BE2C (cell line): ENCODE data around the gene PSD4.

Experiments used
- DNase-seq: peaks from one replicate; pipeline ENCODE4 v3.0.0-alpha.2; 2020
- H3K27me3 ChIP-seq: fragments of 250-450 bp; sonication (Bioruptor Pico); 2 replicates; pipeline ENCODE4 v1.5.1; 2020; ENCODE audit warnings: mild to moderate bottlenecking
- H3K36me3 ChIP-seq: fragments of 250-450 bp; sonication (Bioruptor Pico); 2 replicates; pipeline ENCODE4 v1.5.1; 2020; ENCODE audit warnings: mild to moderate bottlenecking
- H3K4me1 ChIP-seq: fragments of 250-450 bp; sonication (Bioruptor Pico); 2 replicates; pipeline ENCODE4 v1.5.1; 2020
- H3K4me3 ChIP-seq: 2 replicates; pipeline ENCODE4 v1.5.1; 2011; ENCODE audit warnings: low read depth, low read length
- H3K9me3 ChIP-seq: fragments of 250-450 bp; sonication (Bioruptor Pico); 2 replicates; pipeline ENCODE4 v1.5.1; 2020
- CTCF ChIP-seq: IDR thresholded peaks from 2 replicates; pipeline ENCODE4 v1.5.1; 2012; ENCODE audit warnings: mild to moderate bottlenecking, low read depth, low read length

Gene PSD4

GRCh38 chr2:113178069-113178746 lies 4.4 kb downstream of the PSD4 start:
- Histone ChIP-seq H3K4me1 (no peaks in the 10 kb centered on the region), H3K9me3 (no peaks in the 10 kb centered on the region), H3K4me3 (no peak overlapping the region), H3K27me3 (no peaks in the 10 kb centered on the region), H3K36me3 (no peaks in the 10 kb centered on the region)
- no peak for DNase-seq
- TF ChIP-seq CTCF = no peak

GRCh38 chr2:113178891-113179290 lies 5.1 kb downstream of the PSD4 start:
- Histone ChIP-seq H3K4me3 (no peak overlapping the region), H3K36me3 (no peaks in the 10 kb centered on the region)

GRCh38 chr2:113179446-113180045 lies 5.8 kb downstream of the PSD4 start:
- H3K36me3 ChIP-seq = no peaks in the 10 kb centered on the region
- no peak for TF ChIP-seq CTCF
- H3K4me3 ChIP-seq = no peak overlapping the region

More at GRCh38 chr2:113178891-113179290, 5.1 kb downstream of the PSD4 start:
- no peaks in the 10 kb centered on the region for H3K4me1 ChIP-seq
- H3K27me3 ChIP-seq = no peaks in the 10 kb centered on the region
- H3K9me3 ChIP-seq = no peaks in the 10 kb centered on the region
- DNase-seq = no peak
- TF ChIP-seq CTCF = no peak

GRCh38 chr2:113180131-113180946 lies 6.6 kb downstream of the PSD4 start:
- no peaks in the 10 kb centered on the region for H3K36me3 ChIP-seq
- H3K4me3 ChIP-seq = no peak overlapping the region
- TF ChIP-seq CTCF = no peak
- H3K27me3 ChIP-seq = no peaks in the 10 kb centered on the region
- no peaks in the 10 kb centered on the region for H3K4me1 ChIP-seq
- no peak for DNase-seq
- no peaks in the 10 kb centered on the region for H3K9me3 ChIP-seq

More at GRCh38 chr2:113179446-113180045, 5.8 kb downstream of the PSD4 start:
- H3K4me1 ChIP-seq = no peaks in the 10 kb centered on the region
- no peaks in the 10 kb centered on the region for H3K27me3 ChIP-seq
- DNase-seq = no peak
- no peaks in the 10 kb centered on the region for H3K9me3 ChIP-seq

- Histone ChIP-seq H3K4me3 (no peak overlapping the region), H3K27me3 (no peaks in the 10 kb centered on the region), H3K9me3 (no peaks in the 10 kb centered on the region), H3K36me3 (no peaks in the 10 kb centered on the region), H3K4me1 (no peaks in the 10 kb centered on the region)
- no peak for TF ChIP-seq CTCF
- DNase-seq = no peak
These were observed 7.7 kb downstream of the PSD4 start for GRCh38 chr2:113181258-113182051.
